Heart right ventricle (tissue), 16 donors: Measurements from ENCODE around the gene EPB41L2. TPM values are rescaled to one million over a fixed set of nuclear protein-coding genes. Genes with fewer than 3 reads are reported as not detected.

Source experiments
- ATAC-seq, 8 donors: fragments of 200-7000 bp; cut with Tn5 transposase; one replicate each; pipeline ENCODE4 v1.9.1; 2020; ENCODE audit warnings: mild to moderate bottlenecking in 8 of 8, moderate library complexity in 8 of 8, moderate number of reproducible peaks in 1 of 8
- DNase-seq, 2 donors: peaks; one replicate each; pipeline ENCODE4 v3.0.0-alpha.2; 2020
- H3K27ac ChIP-seq, 10 donors: fragments of 200-600 bp; sonication (generic) in 2 of 10; one replicate each; pipeline versions ENCODE4 v1.5.0 to v1.8.0; 2020 to 2022; ENCODE audit warnings: mild to moderate bottlenecking in 3 of 10
- H3K27me3 ChIP-seq, 7 donors: fragments of 200-600 bp; one replicate each; pipeline ENCODE4 v1.8.0; 2021 to 2022; ENCODE audit warnings: mild to moderate bottlenecking in 2 of 7
- H3K36me3 ChIP-seq, 9 donors: fragments of 200-600 bp; sonication (generic) in 1 of 9; one replicate each; pipeline versions ENCODE4 v1.5.0 to v1.8.0; 2020 to 2022; ENCODE audit warnings: mild to moderate bottlenecking in 2 of 9
- H3K4me1 ChIP-seq, 9 donors: fragments of 200-600 bp; sonication (generic) in 1 of 9; one replicate each; pipeline versions ENCODE4 v1.5.0 to v1.8.0; 2020 to 2022; ENCODE audit warnings: mild to moderate bottlenecking in 4 of 9
- H3K4me3 ChIP-seq, 10 donors: fragments of 200-600 bp; sonication (generic) in 2 of 10; one replicate each; pipeline versions ENCODE4 v1.5.0 to v1.8.0; 2020 to 2022; ENCODE audit warnings: mild to moderate bottlenecking in 7 of 10, moderate library complexity in 2 of 10
- H3K9me3 ChIP-seq, 11 donors: fragments of 200-600 bp in 10 of 11; sonication (generic) in 2 of 11; one replicate each; pipeline versions ENCODE4 v1.5.0 to v1.8.0; 2013 to 2022; ENCODE audit warnings: mild to moderate bottlenecking in 2 of 11, control low read depth in 1 of 11, moderate library complexity in 1 of 11
- CTCF ChIP-seq, 9 donors: fragments of 200-600 bp; sonication (generic) in 2 of 9; IDR thresholded peaks; one replicate each; pipeline versions ENCODE4 v1.5.0 to v1.8.0; 2021 to 2022; ENCODE audit warnings: antibody characterized with exemption in 9 of 9, mild to moderate bottlenecking in 5 of 9, moderate library complexity in 1 of 9
- WGBS, 2 donors: extraction: QIAGEN DNeasy Blood & Tissue Kit; methylation state at CpG; one replicate each; pipeline ENCODE4 v1.1.7; 2013; ENCODE audit warnings: inconsistent platforms in 1 of 2; 5-methylcytosine and 5-hydroxymethylcytosine counted together
- intact Hi-C, 10 donors: fragments of 100-400 bp; cut with DNase I; formaldehyde crosslinking; loops; one replicate each; pipeline versions ENCODE4 v1.11.1 to v1.14.2; 2022
- polyA plus RNA-seq, 2 donors: library from polyadenylated mRNA; stranded (reverse); fragments of 200-250 nt; gene quantifications; one replicate each; pipeline ENCODE4 v1.2.3, GENCODE V29; 2013
- total RNA-seq, 10 donors: library from RNA; stranded (reverse); fragmentation: NEBNext Ultra II Directional in 3 of 10; extraction: Animal tissue kit (Norgen Biotek cat#: 25700) in 3 of 10; gene quantifications; one replicate each; pipeline versions ENCODE4 v1.2.1 to v1.2.4, GENCODE V29; 2021 to 2023
- donor health status: Arrhythmogenic right ventricular cardiomyopathy.
- donor health status: ischemic (EF 13 %, LVEDD 7.1; RV severe dilation, severe dysfunction).
- donor health status: healthy with polysubstance abuse.
- donor health status: DM: no; HTN: yes; CAD: no.
- donor health status: DM: no; HTN: no; CAD: no.
- donor health status: ischemic (EF 25% LVEDD 6.9; RV normal size, moderate dysfunction).
- donor health status: ischemic (EF 25% LVEDD 5.7; RV mildly dilated, moderate dysfunction).
- donor health status: healthy.
- donor health status: DM: yes; HTN: yes; CAD: no.
- donor health status: Ischemic cardiomyopathy.
- donor health status: ischemic (EF 35%, LVEDD 5.7; RV mildly dilated, moderate dysfunction).
- donor health status: nonischemic (EF 11% LVEDD 7.7; RV severe dilation, severe dysfunction).
- donor health status: DM: yes; HTN: yes; CAD: no.
- donor health status: PGD.
- donor health status: ischemic (EF 29% LVEDD 5.4; RV normal size, mild dysfunction).
- donor health status: nonischemic (EF 23%, LVEDD 6.1; RV moderate dilation, normal function).

Gene EPB41L2
- total and polyA plus RNA-seq, 12 donors: 18.0 to 98.6 (median 55.1) TPM

GRCh38 chr6:130965656-130966055 is 97.4 kb downstream of the EPB41L2 start:
- H3K36me3 ChIP-seq: no peaks in the 10 kb centered on the region
- DNase-seq: no peak
- H3K27me3 ChIP-seq: no peaks in the 10 kb centered on the region
- peak overlapping the region in 2 of 10 donors; percentile 12 to 54 for H3K27ac ChIP-seq
- no peak overlapping the region for H3K4me3 ChIP-seq
- no peak for TF ChIP-seq CTCF (IDR thresholded peaks at IDR 0.05)
- intact Hi-C loops: loop anchor here in 6 of 10 donors (2.0 to 10.0 kb wide), 6 partner anchors 37 to 149 kb away; partner anchors contain the start of gene EPB41L2 (in 3 of the 6)
- H3K9me3 ChIP-seq: no peaks in the 10 kb centered on the region
- peaks cover 0 to 85% (median 59%) of the 10 kb centered on the region in 9 donors for H3K4me1 ChIP-seq
- ATAC-seq: peak in 1 of 8 donors; percentile 25

GRCh38 chr6:130964808-130965604 is 98.0 kb downstream of the EPB41L2 start:
- H3K36me3 ChIP-seq: no peaks in the 10 kb centered on the region
- no peaks in the 10 kb centered on the region for H3K27me3 ChIP-seq
- TF ChIP-seq CTCF (IDR thresholded peaks at IDR 0.05): no peak
- H3K27ac ChIP-seq: peak overlapping the region in 2 of 10 donors; percentile 37 to 54
- 65 to 68% methylated on average over 5 of the region's 5 CpGs for WGBS, 2 donors
- H3K4me1 ChIP-seq: peaks cover 0 to 83% (median 54%) of the 10 kb centered on the region in 9 donors
- peak overlapping the region in 1 of 10 donors; percentile 0 for H3K4me3 ChIP-seq
- no peaks in the 10 kb centered on the region for H3K9me3 ChIP-seq
- intact Hi-C loops: loop anchor here in 6 of 10 donors (5.0 to 10.0 kb wide), 5 partner anchors 37 to 150 kb away; partner anchors contain the start of gene EPB41L2 (in 3 of the 6)
- ATAC-seq (no peak), DNase-seq (no peak)

GRCh38 chr6:130964289-130964688 is 98.8 kb downstream of the EPB41L2 start:
- intact Hi-C loops: loop anchor here in 2 of 10 donors (10.0 kb wide), 3 partner anchors 59 to 151 kb away; no protein-coding TSS in a partner anchor

More at GRCh38 chr6:130964289-130964688, 98.8 kb downstream of the EPB41L2 start:
- TF ChIP-seq CTCF (IDR thresholded peaks at IDR 0.05): no peak
- H3K4me3 ChIP-seq: no peak overlapping the region
- no peaks in the 10 kb centered on the region for H3K36me3 ChIP-seq
- DNase-seq (no peak), ATAC-seq (no peak)
- H3K27me3 ChIP-seq: no peaks in the 10 kb centered on the region
- WGBS, 2 donors: 94 to 95% methylated on average over 2 of the region's 2 CpGs
- H3K9me3 ChIP-seq: no peaks in the 10 kb centered on the region
- H3K4me1 ChIP-seq: peaks cover 0 to 89% (median 47%) of the 10 kb centered on the region in 9 donors
- no peak overlapping the region for H3K27ac ChIP-seq
